Keratinocyte (primary cell): ENCODE measurements around the gene ZMYND12.

Experiments used
- EZH2 ChIP-seq: IDR thresholded peaks from one replicate; pipeline ENCODE4 v1.6.1; 2012; ENCODE audit warnings: inconsistent platforms, mild to moderate bottlenecking, low read length, moderate library complexity
- TF ChIP-seq, protein P1 (sequence below), 3 experiments: IDR thresholded peaks in 1 of 3; conservative IDR thresholded peaks in 1 of 3; optimal IDR thresholded peaks in 1 of 3; 2 replicates in 2 of 3; 3 replicates in 1 of 3; pipeline versions ENCODE3 to v1.5.1; 2011; ENCODE audit warnings: low read length in 3 of 3, mild to moderate bottlenecking in 3 of 3, moderate library complexity in 2 of 3, control low read depth in 1 of 3, inconsistent platforms in 1 of 3; ENCODE audit not compliant: insufficient read depth in 2 of 3; ENCODE audit errors: extremely low read depth in 1 of 3

DNA sequence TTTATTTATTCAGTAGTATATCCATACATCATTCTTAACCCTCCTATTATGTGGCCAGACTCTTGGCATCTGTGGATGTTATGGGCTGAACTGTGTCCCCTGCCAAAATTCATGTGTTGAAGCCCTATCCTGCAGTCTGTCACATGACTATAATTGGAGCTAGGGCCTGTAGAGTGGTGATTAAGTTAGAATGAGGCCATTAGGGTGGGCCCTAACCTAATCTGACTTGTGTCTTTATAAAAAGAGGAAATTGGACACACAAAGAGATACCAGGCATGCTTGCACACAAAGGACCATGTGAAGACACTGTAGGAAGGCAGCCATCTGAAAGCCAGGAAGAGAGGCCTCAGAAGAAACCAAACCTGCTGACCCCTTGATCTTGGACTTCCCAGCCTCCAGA is 6.6 kb downstream of the ZMYND12 start:
- TF ChIP-seq, protein P1, sequence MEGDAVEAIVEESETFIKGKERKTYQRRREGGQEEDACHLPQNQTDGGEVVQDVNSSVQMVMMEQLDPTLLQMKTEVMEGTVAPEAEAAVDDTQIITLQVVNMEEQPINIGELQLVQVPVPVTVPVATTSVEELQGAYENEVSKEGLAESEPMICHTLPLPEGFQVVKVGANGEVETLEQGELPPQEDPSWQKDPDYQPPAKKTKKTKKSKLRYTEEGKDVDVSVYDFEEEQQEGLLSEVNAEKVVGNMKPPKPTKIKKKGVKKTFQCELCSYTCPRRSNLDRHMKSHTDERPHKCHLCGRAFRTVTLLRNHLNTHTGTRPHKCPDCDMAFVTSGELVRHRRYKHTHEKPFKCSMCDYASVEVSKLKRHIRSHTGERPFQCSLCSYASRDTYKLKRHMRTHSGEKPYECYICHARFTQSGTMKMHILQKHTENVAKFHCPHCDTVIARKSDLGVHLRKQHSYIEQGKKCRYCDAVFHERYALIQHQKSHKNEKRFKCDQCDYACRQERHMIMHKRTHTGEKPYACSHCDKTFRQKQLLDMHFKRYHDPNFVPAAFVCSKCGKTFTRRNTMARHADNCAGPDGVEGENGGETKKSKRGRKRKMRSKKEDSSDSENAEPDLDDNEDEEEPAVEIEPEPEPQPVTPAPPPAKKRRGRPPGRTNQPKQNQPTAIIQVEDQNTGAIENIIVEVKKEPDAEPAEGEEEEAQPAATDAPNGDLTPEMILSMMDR (optimal IDR thresholded peaks at IDR 0.05 in 1 of 3, IDR thresholded peaks at IDR 0.05 in 1 of 3, conservative IDR thresholded peaks at IDR 0.05 in 1 of 3; ENCODE audit: extremely low read depth in 1 of 3, insufficient read depth in 2 of 3, low read length in 3 of 3) = no peak
- no peak for TF ChIP-seq EZH2
